GM12878 (cell line): ENCODE data around the gene SESTD1. TPM values are rescaled to one million over a fixed set of nuclear protein-coding genes. Genes with fewer than 3 reads are reported as not detected.

ENCODE experiments used
- ATAC-seq: fragments of 200-7000 bp; cut with Tn5 transposase; 3 replicates; pipeline ENCODE4 v1.9.1; 2020; ENCODE audit warnings: mild to moderate bottlenecking, moderate library complexity
- BruUV-seq: library from RNA; stranded (reverse); fragments of 400-500 nt; replicated peaks from 2 replicates; lab custom pipeline; 2021; lab: Mats Ljungman, UMichigan
- CTCF ChIA-PET: fragments of 300-600 bp; sonication (Branson Sonifier 250); formaldehyde crosslinking; extraction: SDS; loops from one replicate; lab custom pipeline; 2021; ENCODE audit warnings: inconsistent platforms; lab: Yijun Ruan, JAX
- POLR2A ChIA-PET: fragments of 350-600 bp; formaldehyde crosslinking; extraction: SDS; loops from one replicate; lab custom pipeline; 2021; ENCODE audit warnings: inconsistent platforms; lab: Charles Lee
- RAD21 ChIA-PET: fragments of 300-600 bp; sonication (Branson Sonifier 250); formaldehyde crosslinking; loops from one replicate; lab custom pipeline; 2023; ENCODE audit warnings: antibody characterized with exemption; ENCODE audit not compliant: unreplicated experiment; lab: Charles Lee
- SMC1A ChIA-PET: fragments of 300-600 bp; sonication (Branson Sonifier 250); formaldehyde crosslinking; loops from one replicate; lab custom pipeline; 2023; ENCODE audit not compliant: unreplicated experiment, uncharacterized antibody; lab: Charles Lee
- DNase-seq: peaks from one replicate; pipeline ENCODE4 v3.0.0-alpha.2; 2011; ENCODE audit warnings: low read depth, low spot score
- FAIRE-seq: peaks from 3 replicates; lab custom pipeline; 2011; peaks lifted over from hg19 to GRCh38; lab: Jason Lieb, UNC
- H2AFZ ChIP-seq: 2 replicates; pipeline ENCODE4 v1.6.0; 2011; ENCODE audit warnings: low read depth, low read length, control low read depth; ENCODE audit not compliant: control insufficient read depth
- H3K27ac ChIP-seq: 2 replicates; pipeline ENCODE4 v1.5.1; 2011; ENCODE audit warnings: control low read depth; ENCODE audit not compliant: control insufficient read depth, insufficient read depth
- H3K27me3 ChIP-seq, 2 experiments: replicated peaks in 1 of 2; 2 replicates each; pipeline versions ENCODE4 v1.6.0 to v1.6.1; 2011; ENCODE audit warnings: low read length in 1 of 2; ENCODE audit not compliant: control insufficient read depth in 2 of 2, insufficient read depth in 2 of 2
- H3K36me3 ChIP-seq, 2 experiments: 2 replicates each; pipeline ENCODE4 v1.5.1; 2011; ENCODE audit warnings: low read length in 1 of 2; ENCODE audit not compliant: control insufficient read depth in 2 of 2, insufficient read depth in 2 of 2
- H3K4me1 ChIP-seq: 2 replicates; pipeline ENCODE4 v1.6.1; 2011; ENCODE audit warnings: mild to moderate bottlenecking, low read length, moderate library complexity, mixed read lengths; ENCODE audit not compliant: control insufficient read depth, insufficient read depth
- H3K4me2 ChIP-seq: 2 replicates; pipeline ENCODE4 v1.6.0; 2011; ENCODE audit warnings: control low read depth; ENCODE audit not compliant: control insufficient read depth, insufficient read depth
- H3K4me3 ChIP-seq: fragments of 200-600 bp; sonication (generic); 2 replicates; pipeline ENCODE4 v1.5.1; 2016
- H3K79me2 ChIP-seq: 2 replicates; pipeline ENCODE4 v1.6.0; 2011; ENCODE audit warnings: low read length; ENCODE audit not compliant: control insufficient read depth, insufficient read depth
- H3K9ac ChIP-seq: 2 replicates; pipeline ENCODE4 v1.8.0; 2011; ENCODE audit warnings: low read length, control low read depth, mixed read lengths; ENCODE audit not compliant: control insufficient read depth, insufficient read depth
- H3K9me3 ChIP-seq: replicated peaks from 3 replicates; pipeline ENCODE4 v1.5.1; 2011; ENCODE audit warnings: mild to moderate bottlenecking, low read length; ENCODE audit not compliant: control insufficient read depth, insufficient read depth
- H4K20me1 ChIP-seq: 2 replicates; pipeline ENCODE4 v1.6.0; 2011; ENCODE audit not compliant: control insufficient read depth, insufficient read depth
- BRCA1 ChIP-seq: IDR thresholded peaks from 2 replicates; pipeline ENCODE4 v1.6.1; 2011; ENCODE audit warnings: low read depth, low read length, improper control_type of control experiment
- CHD1 ChIP-seq: IDR thresholded peaks from 2 replicates; pipeline ENCODE4 v1.6.1; 2012; ENCODE audit warnings: low read depth, low read length, improper control_type of control experiment
- HDGF ChIP-seq: fragments of 450-650 bp; IDR thresholded peaks from 2 replicates; pipeline ENCODE4 v1.6.1; 2016; ENCODE audit warnings: antibody characterized with exemption
- KAT2A ChIP-seq: conservative IDR thresholded peaks from 2 replicates; pipeline ENCODE4 v1.6.1; 2011; ENCODE audit warnings: low read depth, low read length; ENCODE audit not compliant: control insufficient read depth
- MYB ChIP-seq: fragments of 150-350 bp; IDR thresholded peaks from 2 replicates; pipeline ENCODE4 v1.6.1; 2014; ENCODE audit warnings: mild to moderate bottlenecking, low read depth, low read length, borderline replicate concordance
- NR2C1 ChIP-seq: fragments of 450-650 bp; IDR thresholded peaks from 2 replicates; pipeline ENCODE4 v1.6.1; 2017; ENCODE audit warnings: antibody characterized with exemption, mild to moderate bottlenecking, moderate library complexity
- NR2C2 ChIP-seq: IDR thresholded peaks from 2 replicates; pipeline ENCODE4 v1.6.1; 2011; ENCODE audit warnings: borderline replicate concordance, low read depth; ENCODE audit not compliant: control insufficient read depth, insufficient read length
- NR2F1 ChIP-seq: fragments of 450-650 bp; conservative IDR thresholded peaks from 2 replicates; pipeline ENCODE4 v1.6.1; 2017; ENCODE audit warnings: mild to moderate bottlenecking
- PAX5 ChIP-seq: IDR thresholded peaks from 2 replicates; pipeline ENCODE4 v1.6.1; 2011; ENCODE audit warnings: low read depth, low read length, borderline replicate concordance
- RAD21 ChIP-seq: IDR thresholded peaks from 2 replicates; pipeline ENCODE4 v1.6.1; 2011; ENCODE audit warnings: mild to moderate bottlenecking, low read depth, low read length, moderate library complexity; ENCODE audit not compliant: insufficient read depth
- RELA ChIP-seq: fragments of 450-650 bp; IDR thresholded peaks from 2 replicates; pipeline ENCODE4 v1.8.0; 2014; ENCODE audit warnings: borderline replicate concordance; ENCODE audit not compliant: partially characterized antibody
- SMC3 ChIP-seq: IDR thresholded peaks from 2 replicates; pipeline ENCODE4 v1.6.1; 2011; ENCODE audit warnings: low read length, improper control_type of control experiment, borderline replicate concordance
- STAT1 ChIP-seq: fragments of 450-650 bp; conservative IDR thresholded peaks from 2 replicates; pipeline ENCODE4 v1.6.1; 2014; ENCODE audit warnings: antibody characterized with exemption, mild to moderate bottlenecking
- TAF1 ChIP-seq: IDR thresholded peaks from 2 replicates; pipeline ENCODE4 v1.6.1; 2011; ENCODE audit warnings: mild to moderate bottlenecking, low read depth, low read length, borderline replicate concordance
- ZNF622 ChIP-seq: fragments of 450-650 bp; IDR thresholded peaks from 2 replicates; pipeline ENCODE4 v1.6.1; 2017; ENCODE audit warnings: mild to moderate bottlenecking, inconsistent platforms
- WGBS: methylation state at CpG from one replicate; pipeline ENCODE4 v1.1.6; 2016; ENCODE audit warnings: low lambda C conversion rate; ENCODE audit not compliant: insufficient replicate concordance, insufficient coverage; ENCODE audit errors: missing lambda C conversion rate; 5-methylcytosine and 5-hydroxymethylcytosine counted together
- in situ Hi-C: fragments of 300-500 bp; cut with MboI; formaldehyde crosslinking; loops from 9 replicates; pipeline ENCODE4 v1.14.3; 2018; ENCODE audit warnings: mixed read lengths
- intact Hi-C: fragments of 100-400 bp; cut with micrococcal nuclease; formaldehyde crosslinking; loops from one replicate; pipeline ENCODE4 v1.14.2; 2022; ENCODE audit not compliant: unreplicated experiment
- polyA plus RNA-seq, 11 experiments: library from polyadenylated mRNA; depleted of rRNA in 4 of 11; unstranded in 6 of 11; stranded (reverse) in 5 of 11; fragments of >200 nt; fragmentation: Nextera tagmentation in 4 of 11; fragmentation: Illumina TruSeq in 1 of 11; extraction: Ambion mirVana in 4 of 11; extraction: Trizol in 1 of 11; gene quantifications; 1 replicate in 1 of 11; 2 replicates in 10 of 11; pipeline versions ENCODE4 v1.2.1 to v1.2.3, GENCODE V29; 2011 to 2016; ENCODE audit warnings: inconsistent platforms in 2 of 11, missing spikeins in 2 of 11, low read depth in 1 of 11
- total RNA-seq, 4 experiments: library from RNA; depleted of rRNA in 3 of 4; stranded (reverse); fragments of >200 nt in 3 of 4; fragmentation: Illumina TruSeq in 1 of 4; extraction: Trizol in 1 of 4; gene quantifications; 2 replicates each; pipeline versions ENCODE4 v1.2.1 to v1.2.3, GENCODE V29; 2013 to 2021
- TF ChIP-seq, protein P1 (sequence below): IDR thresholded peaks from 2 replicates; pipeline ENCODE4 v1.6.1; 2011; ENCODE audit warnings: borderline replicate concordance, low read depth, mild to moderate bottlenecking, moderate library complexity, low read length; ENCODE audit not compliant: insufficient read depth, poor library complexity, severe bottlenecking
- TF ChIP-seq, protein P2 (sequence below): IDR thresholded peaks from 2 replicates; pipeline ENCODE4 v1.6.1; 2011; ENCODE audit warnings: low read depth, mild to moderate bottlenecking, low read length, moderate library complexity, borderline replicate concordance; ENCODE audit errors: extremely low read depth

SESTD1 gene
- total and polyA plus RNA-seq, 10 of the 15 experiments (the other 5 are each of a cell fraction or from before 2014, with no cell fraction given), result 4.4 to 22.7 (median 9.5) TPM

DNA sequence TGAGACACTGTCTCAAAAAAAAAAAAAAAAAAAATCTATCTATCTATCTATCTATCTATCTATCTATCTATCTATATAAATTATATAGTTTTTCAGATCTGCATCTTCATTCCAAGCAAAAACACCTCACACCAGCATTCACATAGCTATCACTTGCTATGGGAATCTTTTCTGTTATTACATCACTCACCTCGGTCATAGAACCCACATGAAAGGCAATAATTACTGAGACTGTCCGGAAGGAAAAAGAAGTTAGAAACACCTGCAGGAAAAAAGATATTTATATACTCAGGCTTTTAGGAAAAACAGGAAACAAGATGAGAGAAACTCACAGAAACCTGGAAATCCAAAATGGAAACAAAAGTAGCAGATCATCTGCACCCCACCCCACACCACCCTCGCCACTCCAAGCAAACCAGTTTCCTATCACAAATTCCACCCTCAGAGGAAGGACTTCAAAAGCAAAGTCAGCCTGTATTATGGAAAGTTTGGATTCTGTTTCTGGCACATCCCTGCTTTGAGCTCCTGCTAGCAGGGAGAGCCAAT lies 192.7 kb downstream of the SESTD1 start:
- SMC1A ChIA-PET, result interaction anchor here (0.7 to 1.4 kb wide), 2 partner anchors 23 to 147 kb away, joined by 3 read pairs; no protein-coding TSS in a partner anchor

DNA sequence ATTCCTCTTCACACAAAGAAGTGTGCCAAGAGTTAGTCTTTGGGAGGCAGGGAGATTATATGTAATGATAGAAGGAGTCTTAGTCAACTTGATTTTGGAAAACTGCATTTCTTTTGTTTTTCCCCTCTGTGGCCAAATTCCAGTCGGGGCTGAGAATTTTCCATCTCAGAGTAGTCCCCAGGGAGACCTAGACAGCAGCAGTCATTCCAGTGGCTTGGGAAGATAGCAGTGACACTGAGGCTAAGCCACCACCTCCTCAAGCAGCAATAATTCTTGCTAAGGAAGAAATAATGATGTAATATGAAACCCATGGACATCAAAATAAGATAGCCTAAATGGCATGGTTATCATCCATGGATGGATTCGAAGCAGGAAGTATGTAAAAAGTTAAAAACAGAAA lies 193.7 kb downstream of the SESTD1 start:
- BruUV-seq, result no TSS peak
- CTCF ChIA-PET, result no interaction called here
- SMC1A ChIA-PET, result interaction anchor here (1.4 kb wide), 1 partner anchor 24 kb away, joined by 3 read pairs; no protein-coding TSS in a partner anchor
- in situ Hi-C loops (no loop called here), intact Hi-C loops (no loop called here)
- RAD21 ChIA-PET, result no interaction called here
- POLR2A ChIA-PET, result interaction anchor here (0.6 to 1.2 kb wide), 3 partner anchors 23 to 589 kb away, joined by 3 to 9 read pairs (median 3); no protein-coding TSS in a partner anchor
- H3K27me3 ChIP-seq, result no peaks in the 10 kb centered on the region
- H3K4me3 ChIP-seq, result no peak overlapping the region
- no peak overlapping the region for H3K4me2 ChIP-seq
- no peaks in the 10 kb centered on the region for H3K79me2 ChIP-seq
- H4K20me1 ChIP-seq, result no peaks in the 10 kb centered on the region
- H3K9ac ChIP-seq, result no peak overlapping the region
- ATAC-seq (no peak), DNase-seq (no peak), FAIRE-seq (no peak)
- H3K27ac ChIP-seq, result no peak overlapping the region
- peaks cover 1% of the 10 kb centered on the region for H3K9me3 ChIP-seq
- H2AFZ ChIP-seq, result no peak overlapping the region
- no peaks in the 10 kb centered on the region for H3K36me3 ChIP-seq
- H3K4me1 ChIP-seq, result no peaks in the 10 kb centered on the region
- WGBS, result 49% methylated on average over 2 of the region's 2 CpGs
- TF ChIP-seq, protein P1, sequence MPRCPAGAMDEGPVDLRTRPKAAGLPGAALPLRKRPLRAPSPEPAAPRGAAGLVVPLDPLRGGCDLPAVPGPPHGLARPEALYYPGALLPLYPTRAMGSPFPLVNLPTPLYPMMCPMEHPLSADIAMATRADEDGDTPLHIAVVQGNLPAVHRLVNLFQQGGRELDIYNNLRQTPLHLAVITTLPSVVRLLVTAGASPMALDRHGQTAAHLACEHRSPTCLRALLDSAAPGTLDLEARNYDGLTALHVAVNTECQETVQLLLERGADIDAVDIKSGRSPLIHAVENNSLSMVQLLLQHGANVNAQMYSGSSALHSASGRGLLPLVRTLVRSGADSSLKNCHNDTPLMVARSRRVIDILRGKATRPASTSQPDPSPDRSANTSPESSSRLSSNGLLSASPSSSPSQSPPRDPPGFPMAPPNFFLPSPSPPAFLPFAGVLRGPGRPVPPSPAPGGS, result no peak
- no peak for TF ChIP-seq NR2C2
- TF ChIP-seq RELA, result no peak
- no peak for TF ChIP-seq BRCA1
- TF ChIP-seq NR2F1, result no peak
- TF ChIP-seq NR2C1, result no peak
- no peak for TF ChIP-seq STAT1
- no peak for TF ChIP-seq CHD1
- no peak for TF ChIP-seq ZNF622
- TF ChIP-seq TAF1, result no peak
- no peak for TF ChIP-seq MYB
- TF ChIP-seq SMC3, result no peak

More for the DNA sequence above, 192.7 kb downstream of the SESTD1 start:
- no peak overlapping the region for H3K9ac ChIP-seq
- intact Hi-C loops, result no loop called here
- no peaks in the 10 kb centered on the region for H3K27me3 ChIP-seq
- no peak overlapping the region for H3K27ac ChIP-seq
- no peaks in the 10 kb centered on the region for H4K20me1 ChIP-seq
- no peak overlapping the region for H2AFZ ChIP-seq
- in situ Hi-C loops, result no loop called here
- H3K4me1 ChIP-seq, result no peaks in the 10 kb centered on the region
- RAD21 ChIA-PET, result no interaction called here
- CTCF ChIA-PET, result interaction anchor here (1.6 kb wide), 1 partner anchor 185 kb away, joined by 3 read pairs; no protein-coding TSS in a partner anchor
- H3K4me2 ChIP-seq, result no peak overlapping the region
- no peaks in the 10 kb centered on the region for H3K79me2 ChIP-seq
- no peak for DNase-seq
- POLR2A ChIA-PET, result interaction anchor here (0.6 to 1.2 kb wide), 2 partner anchors 22 to 208 kb away, joined by 3 to 9 read pairs; no protein-coding TSS in a partner anchor
- TF ChIP-seq KAT2A (no peak), PAX5 (no peak), NR2C1 (no peak), HDGF (no peak), STAT1 (no peak), RAD21 (no peak)
- TF ChIP-seq, protein P2, sequence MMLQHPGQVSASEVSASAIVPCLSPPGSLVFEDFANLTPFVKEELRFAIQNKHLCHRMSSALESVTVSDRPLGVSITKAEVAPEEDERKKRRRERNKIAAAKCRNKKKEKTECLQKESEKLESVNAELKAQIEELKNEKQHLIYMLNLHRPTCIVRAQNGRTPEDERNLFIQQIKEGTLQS, result no peak
- TF ChIP-seq, all 136 proteins: peak for 0
- FAIRE-seq (no peak), ATAC-seq (no peak)
- no peaks in the 10 kb centered on the region for H3K36me3 ChIP-seq
- no TSS peak for BruUV-seq
- no peak overlapping the region for H3K4me3 ChIP-seq
- H3K9me3 ChIP-seq, result peaks cover 1% of the 10 kb centered on the region
- 48% methylated on average over 3 of the region's 3 CpGs for WGBS
